Measurements from ENCODE around the gene POU2AF1.

DNA sequence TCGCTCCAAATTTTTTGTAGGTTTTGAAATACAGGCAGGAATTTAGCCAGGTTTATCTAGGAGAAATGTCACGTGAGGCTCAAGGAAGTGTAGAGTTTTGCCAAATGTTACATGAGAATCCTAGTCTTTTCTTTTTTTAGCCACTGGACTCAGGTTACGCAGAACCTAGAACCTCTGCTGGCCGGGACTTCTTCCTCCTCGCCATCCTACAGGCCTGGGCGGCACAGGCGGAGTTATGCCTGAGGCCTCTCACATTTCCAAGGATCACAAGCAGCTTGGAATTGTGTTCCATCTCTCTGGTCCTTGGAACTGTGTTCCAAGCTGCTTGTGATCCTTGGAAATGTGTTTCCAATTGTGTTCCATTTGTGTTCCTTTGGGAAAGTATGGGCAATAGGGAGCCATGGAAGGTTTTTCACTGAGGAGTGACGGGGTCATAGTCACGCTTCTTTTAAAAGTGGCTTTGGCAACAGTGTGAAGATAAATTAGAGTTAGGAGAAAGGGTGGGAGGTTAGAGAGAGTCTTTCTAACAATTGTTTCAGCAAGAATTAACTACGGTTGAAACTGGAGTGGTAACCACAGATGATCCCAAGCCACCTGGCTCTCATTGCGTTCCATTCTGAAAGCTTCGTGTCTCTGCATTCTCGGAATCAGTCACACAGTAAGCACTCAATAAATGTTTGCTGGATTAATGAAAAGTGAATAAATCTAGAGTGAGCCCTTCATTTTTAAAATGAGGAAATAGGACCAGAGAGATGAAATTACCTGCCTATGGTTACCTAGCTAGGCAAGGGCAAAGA lies 12.5 kb upstream of the POU2AF1 start:
- TF ChIP-seq POLR2AphosphoS5 (IDR thresholded peaks at IDR 0.05; ENCODE audit: borderline replicate concordance, low read depth, low read length) (no peak), FOXP2 (optimal IDR thresholded peaks at IDR 0.05; ENCODE audit: control extremely low read depth, extremely low read length, insufficient read depth) (no peak)
